MM.1S (cell line): ENCODE results near the gene GRIA3.

Experiments used
- DNase-seq: peaks from one replicate; pipeline ENCODE4 v3.0.0-alpha.2; 2015
- H2AFZ ChIP-seq: fragments of 300-600 bp; sonication (generic); 2 replicates; pipeline ENCODE4 v1.6.0; 2016; ENCODE audit warnings: antibody characterized with exemption, low read length
- H3F3A ChIP-seq: fragments of 300-600 bp; sonication (generic); 2 replicates; pipeline ENCODE4 v1.6.1; 2016; ENCODE audit warnings: mild to moderate bottlenecking, antibody characterized with exemption, low read length, moderate library complexity, mixed read lengths; ENCODE audit not compliant: insufficient read depth
- H3K27ac ChIP-seq: fragments of 300-600 bp; sonication (generic); 2 replicates; pipeline ENCODE4 v1.5.1; 2016; ENCODE audit warnings: mild to moderate bottlenecking, low read length
- H3K27me3 ChIP-seq: fragments of 300-600 bp; sonication (generic); replicated peaks from 2 replicates; pipeline ENCODE4 v1.6.0; 2016; ENCODE audit warnings: low read length; ENCODE audit not compliant: insufficient read depth
- H3K36me3 ChIP-seq: fragments of 300-600 bp; sonication (generic); replicated peaks from 2 replicates; pipeline ENCODE4 v1.6.1; 2016; ENCODE audit warnings: mild to moderate bottlenecking, low read length, mixed read lengths; ENCODE audit not compliant: insufficient read depth
- H3K4me1 ChIP-seq: fragments of 300-600 bp; sonication (generic); 2 replicates; pipeline ENCODE4 v1.6.1; 2016; ENCODE audit warnings: low read length, mixed read lengths
- H3K4me2 ChIP-seq: fragments of 300-600 bp; sonication (generic); 2 replicates; pipeline ENCODE4 v1.6.0; 2016; ENCODE audit warnings: low read depth, low read length
- H3K4me3 ChIP-seq: fragments of 300-600 bp; sonication (generic); 2 replicates; pipeline ENCODE4 v1.5.1; 2016; ENCODE audit warnings: low read length, mixed read lengths
- H3K79me2 ChIP-seq: fragments of 300-600 bp; sonication (generic); 2 replicates; pipeline ENCODE4 v1.6.1; 2016; ENCODE audit warnings: mixed run types, low read length, mixed read lengths
- H3K9ac ChIP-seq: fragments of 300-600 bp; sonication (generic); 2 replicates; pipeline ENCODE4 v1.6.1; 2016; ENCODE audit warnings: low read length, mixed read lengths
- H3K9me2 ChIP-seq: fragments of 300-600 bp; sonication (generic); replicated peaks from 2 replicates; pipeline ENCODE4 v1.6.1; 2016; ENCODE audit warnings: mild to moderate bottlenecking, low read length, mixed read lengths; ENCODE audit not compliant: insufficient read depth
- H3K9me3 ChIP-seq: fragments of 300-600 bp; sonication (generic); replicated peaks from 2 replicates; pipeline ENCODE4 v1.6.1; 2016; ENCODE audit warnings: mild to moderate bottlenecking, low read length, mixed read lengths; ENCODE audit not compliant: insufficient read depth
- H4K20me1 ChIP-seq: fragments of 300-600 bp; sonication (generic); 2 replicates; pipeline ENCODE4 v1.6.1; 2016; ENCODE audit warnings: mild to moderate bottlenecking, low read length, moderate library complexity, mixed read lengths; ENCODE audit not compliant: insufficient read depth
- EZH2 ChIP-seq: fragments of 300-600 bp; sonication (generic); optimal IDR thresholded peaks from 2 replicates; pipeline ENCODE3; 2017; ENCODE audit warnings: low read depth, mild to moderate bottlenecking, antibody characterized with exemption, low read length, mixed read lengths
- EZH2phosphoT487 ChIP-seq: fragments of 300-600 bp; sonication (generic); IDR thresholded peaks from 2 replicates; pipeline ENCODE4 v1.6.1; 2018; ENCODE audit warnings: antibody characterized with exemption, low read length
- TF ChIP-seq, protein P1 (sequence below): fragments of 300-600 bp; sonication (generic); IDR thresholded peaks from 2 replicates; pipeline ENCODE4 v1.5.1; 2016; ENCODE audit warnings: antibody characterized with exemption, low read length, mixed read lengths

Gene GRIA3

DNA sequence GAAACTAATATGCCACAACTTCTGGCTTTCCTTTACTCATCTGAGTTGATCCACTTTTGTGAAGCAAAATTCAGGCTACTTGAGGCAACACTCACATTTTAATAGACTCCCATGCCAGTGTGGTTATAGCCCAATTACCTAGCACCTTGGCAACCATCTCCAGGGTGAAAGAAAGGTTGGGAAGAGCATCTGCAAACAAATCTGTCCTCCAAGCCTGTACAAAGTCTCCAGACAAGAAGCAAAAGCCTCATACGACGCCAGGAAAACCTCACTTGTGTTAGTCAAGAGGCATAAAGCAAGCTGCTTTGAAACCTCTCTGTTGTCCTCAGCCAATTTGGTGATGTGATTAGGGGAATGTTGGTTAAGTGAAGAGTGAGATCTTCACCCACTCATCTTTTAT, 302.2 kb downstream of the GRIA3 start:
- TF ChIP-seq EZH2 (no peak), EZH2phosphoT487 (no peak)
- TF ChIP-seq, protein P1, sequence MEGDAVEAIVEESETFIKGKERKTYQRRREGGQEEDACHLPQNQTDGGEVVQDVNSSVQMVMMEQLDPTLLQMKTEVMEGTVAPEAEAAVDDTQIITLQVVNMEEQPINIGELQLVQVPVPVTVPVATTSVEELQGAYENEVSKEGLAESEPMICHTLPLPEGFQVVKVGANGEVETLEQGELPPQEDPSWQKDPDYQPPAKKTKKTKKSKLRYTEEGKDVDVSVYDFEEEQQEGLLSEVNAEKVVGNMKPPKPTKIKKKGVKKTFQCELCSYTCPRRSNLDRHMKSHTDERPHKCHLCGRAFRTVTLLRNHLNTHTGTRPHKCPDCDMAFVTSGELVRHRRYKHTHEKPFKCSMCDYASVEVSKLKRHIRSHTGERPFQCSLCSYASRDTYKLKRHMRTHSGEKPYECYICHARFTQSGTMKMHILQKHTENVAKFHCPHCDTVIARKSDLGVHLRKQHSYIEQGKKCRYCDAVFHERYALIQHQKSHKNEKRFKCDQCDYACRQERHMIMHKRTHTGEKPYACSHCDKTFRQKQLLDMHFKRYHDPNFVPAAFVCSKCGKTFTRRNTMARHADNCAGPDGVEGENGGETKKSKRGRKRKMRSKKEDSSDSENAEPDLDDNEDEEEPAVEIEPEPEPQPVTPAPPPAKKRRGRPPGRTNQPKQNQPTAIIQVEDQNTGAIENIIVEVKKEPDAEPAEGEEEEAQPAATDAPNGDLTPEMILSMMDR = no peak
- no peak overlapping the region for H3K4me3 ChIP-seq
- H3K27me3 ChIP-seq = no peaks in the 10 kb centered on the region
- no peaks in the 10 kb centered on the region for H3F3A ChIP-seq
- DNase-seq = no peak
- H3K9me3 ChIP-seq = no peaks in the 10 kb centered on the region
- no peaks in the 10 kb centered on the region for H4K20me1 ChIP-seq
- H3K27ac ChIP-seq = no peak overlapping the region
- no peak overlapping the region for H3K9ac ChIP-seq
- no peaks in the 10 kb centered on the region for H3K9me2 ChIP-seq
- no peak overlapping the region for H2AFZ ChIP-seq
- no peaks in the 10 kb centered on the region for H3K36me3 ChIP-seq
- no peak overlapping the region for H3K4me2 ChIP-seq
- no peaks in the 10 kb centered on the region for H3K79me2 ChIP-seq
- H3K4me1 ChIP-seq = no peaks in the 10 kb centered on the region

DNA sequence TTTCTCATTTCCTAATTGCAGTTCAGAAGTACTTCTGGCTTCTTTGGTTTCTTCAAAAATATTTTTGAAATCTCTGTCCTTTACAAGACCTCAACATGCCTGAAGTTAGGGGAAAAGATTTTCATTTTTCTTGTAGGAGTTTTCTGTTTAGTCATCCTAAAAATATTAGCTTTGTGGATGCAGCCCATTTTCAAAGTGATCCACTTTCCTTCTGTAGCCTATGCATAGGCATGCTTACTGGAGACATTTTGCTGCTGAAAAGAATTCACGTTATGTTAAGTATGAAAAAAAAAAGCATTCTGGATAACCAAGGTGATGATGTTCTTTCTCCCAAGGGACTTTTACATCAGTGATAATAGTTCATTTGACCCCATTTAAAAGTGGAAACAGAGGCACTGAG, 303.2 kb downstream of the GRIA3 start:
- Histone ChIP-seq H3K4me1 (no peaks in the 10 kb centered on the region), H3K4me3 (no peak overlapping the region), H3K9me2 (no peaks in the 10 kb centered on the region), H3K79me2 (no peaks in the 10 kb centered on the region), H3K9ac (no peak overlapping the region), H2AFZ (no peak overlapping the region), H3K36me3 (no peaks in the 10 kb centered on the region), H3K4me2 (no peak overlapping the region), H4K20me1 (no peaks in the 10 kb centered on the region), H3K27ac (no peak overlapping the region), H3F3A (no peaks in the 10 kb centered on the region), H3K27me3 (no peaks in the 10 kb centered on the region), H3K9me3 (no peaks in the 10 kb centered on the region)
- TF ChIP-seq EZH2 = no peak
- TF ChIP-seq, protein P1 = no peak
- DNase-seq = no peak

DNA sequence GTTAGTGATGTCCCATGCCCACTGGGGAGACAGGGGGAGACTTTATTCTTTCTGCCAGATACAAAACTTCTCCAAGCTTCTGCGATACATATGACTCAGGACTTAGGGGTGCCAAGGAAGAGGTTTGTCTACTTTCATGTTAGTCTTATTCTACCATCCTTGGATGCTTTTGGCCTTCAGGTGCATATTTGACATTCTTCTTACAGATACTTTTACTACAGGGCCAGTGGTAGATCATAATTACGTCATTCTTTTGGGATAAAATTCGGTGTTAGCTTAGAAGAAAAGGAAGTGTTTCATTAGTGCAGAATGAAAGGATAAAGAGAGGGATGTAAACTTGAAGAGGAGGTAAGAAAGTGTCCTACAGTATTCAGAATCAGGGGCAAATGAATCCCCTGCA, 303.6 kb downstream of the GRIA3 start:
- Histone ChIP-seq H4K20me1 (no peaks in the 10 kb centered on the region), H3K9me2 (no peaks in the 10 kb centered on the region)

More for the DNA sequence above, 303.6 kb downstream of the GRIA3 start:
- Histone ChIP-seq H3K4me3 (no peak overlapping the region), H3K27ac (no peak overlapping the region), H3F3A (no peaks in the 10 kb centered on the region), H3K4me1 (no peaks in the 10 kb centered on the region), H2AFZ (no peak overlapping the region), H3K4me2 (no peak overlapping the region), H3K9me3 (no peaks in the 10 kb centered on the region), H3K79me2 (no peaks in the 10 kb centered on the region), H3K27me3 (no peaks in the 10 kb centered on the region), H3K36me3 (no peaks in the 10 kb centered on the region), H3K9ac (no peak overlapping the region)
- DNase-seq = no peak
- no peak for TF ChIP-seq EZH2
- TF ChIP-seq, protein P1 = no peak
- no peak for TF ChIP-seq EZH2phosphoT487
